Stomach (tissue), 4 donors: Measurements from ENCODE around the gene SLC17A2.

Source experiments
- CTCF ChIP-seq, 7 experiments: fragments of 450-650 bp in 4 of 7; fragments of 200-600 bp in 3 of 7; sonication (generic) in 3 of 7; IDR thresholded peaks; one replicate each; pipeline ENCODE4 v1.5.1; 2016 to 2019; ENCODE audit warnings: antibody characterized with exemption in 7 of 7, control low read depth in 2 of 7, mild to moderate bottlenecking in 1 of 7
- POLR2AphosphoS5 ChIP-seq, 3 donors: sonication (generic); formaldehyde crosslinking; IDR thresholded peaks; one replicate each; pipeline ENCODE4 v1.6.1; 2016; ENCODE audit warnings: antibody characterized with exemption in 3 of 3

GRCh38 chr6:25863360-25863759 lies 67.1 kb downstream of the SLC17A2 start:
- no peak for TF ChIP-seq CTCF (IDR thresholded peaks at IDR 0.05)
- TF ChIP-seq POLR2AphosphoS5 (IDR thresholded peaks at IDR 0.05), result no peak
